Calu3 (cell line): ENCODE measurements around the gene SLC25A24. TPM values are rescaled to one million over a fixed set of nuclear protein-coding genes. Genes with fewer than 3 reads are reported as not detected.
"Not testable (repeated sequence)": the region's sequence is repeated elsewhere in the genome, so short reads cannot be mapped to it uniquely, and the experiment has no call there.

ENCODE experiments used
- BruUV-seq: library from RNA; stranded (reverse); fragments of 400-500 nt; replicated peaks from 2 replicates; lab custom pipeline; 2021; lab: Mats Ljungman, UMichigan
- CTCF ChIA-PET: fragments of 300-600 bp; sonication (Branson Sonifier 250); formaldehyde crosslinking; loops from one replicate; lab custom pipeline; 2022; ENCODE audit warnings: antibody characterized with exemption; lab: Charles Lee
- DNase-seq: peaks from one replicate; pipeline ENCODE4 v3.0.0; 2022
- H3K27ac Mint-ChIP-seq: one replicate; pipeline ENCODE4 v1.8.0; 2022; ENCODE audit warnings: mixed read lengths; ENCODE audit not compliant: unreplicated experiment
- H3K27me3 Mint-ChIP-seq: one replicate; pipeline ENCODE4 v1.8.0; 2022; ENCODE audit warnings: mixed read lengths; ENCODE audit not compliant: unreplicated experiment
- H3K36me3 Mint-ChIP-seq: one replicate; pipeline ENCODE4 v1.8.0; 2022; ENCODE audit warnings: mild to moderate bottlenecking, moderate library complexity, mixed read lengths; ENCODE audit not compliant: insufficient read depth, unreplicated experiment
- H3K4me1 Mint-ChIP-seq: one replicate; pipeline ENCODE4 v1.8.0; 2022; ENCODE audit warnings: mild to moderate bottlenecking, low read depth, mixed read lengths; ENCODE audit not compliant: unreplicated experiment
- H3K4me3 Mint-ChIP-seq: one replicate; pipeline ENCODE4 v1.8.0; 2022; ENCODE audit warnings: mild to moderate bottlenecking, low read depth, moderate library complexity, mixed read lengths; ENCODE audit not compliant: unreplicated experiment
- H3K9me3 Mint-ChIP-seq: one replicate; pipeline ENCODE4 v1.8.0; 2022; ENCODE audit warnings: low read depth, mixed read lengths; ENCODE audit not compliant: unreplicated experiment
- CTCF ChIP-seq: fragments of 200-600 bp; IDR thresholded peaks from one replicate; pipeline ENCODE4 v1.8.0; 2022; ENCODE audit warnings: antibody characterized with exemption; ENCODE audit not compliant: unreplicated experiment
- intact Hi-C: fragments of 100-400 bp; cut with micrococcal nuclease; formaldehyde crosslinking; loops from one replicate; pipeline ENCODE4 v1.10.0; 2022; ENCODE audit not compliant: unreplicated experiment
- total RNA-seq: library from RNA; stranded (reverse); gene quantifications from 2 replicates; pipeline ENCODE4 v1.2.3, GENCODE V29; 2022

SLC25A24 gene
- total RNA-seq, 1 experiment from 2014 or later, result 40.7 TPM

- DNase-seq, intact Hi-C loops, BruUV-seq, H3K9me3 Mint-ChIP-seq, H3K36me3 Mint-ChIP-seq, H3K27me3 Mint-ChIP-seq, H3K4me3 Mint-ChIP-seq, CTCF ChIA-PET, H3K4me1 Mint-ChIP-seq, H3K27ac Mint-ChIP-seq: not testable (repeated sequence)
Observed at GRCh38 chr1:108223226-108223625, 23.1 kb upstream of the SLC25A24 start.

- intact Hi-C loops, CTCF ChIA-PET, H3K4me1 Mint-ChIP-seq, H3K4me3 Mint-ChIP-seq, H3K27ac Mint-ChIP-seq, BruUV-seq, H3K36me3 Mint-ChIP-seq, DNase-seq, H3K27me3 Mint-ChIP-seq, H3K9me3 Mint-ChIP-seq: not testable (repeated sequence)
Observed at GRCh38 chr1:108217515-108218174, 17.5 kb upstream of the SLC25A24 start.

DNA sequence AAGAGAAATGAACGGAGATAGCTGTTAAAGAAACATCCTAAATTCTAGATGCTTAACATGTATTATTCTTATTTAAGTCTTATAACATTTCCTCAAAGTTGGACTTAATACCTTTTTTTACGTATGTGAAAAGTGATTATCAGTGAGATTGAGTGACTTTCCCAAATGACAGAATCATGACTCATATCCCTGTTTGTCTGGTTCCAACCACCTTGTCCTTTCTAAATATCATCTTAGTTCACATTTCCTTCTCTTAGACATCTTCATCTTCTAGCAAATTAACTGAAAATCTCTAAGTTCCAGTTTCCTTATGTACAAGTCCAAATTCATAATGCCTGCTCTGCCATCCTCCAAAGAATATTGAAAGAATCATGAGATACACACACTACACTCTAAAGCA lies 16.9 kb upstream of the SLC25A24 start:
- H3K9me3 Mint-ChIP-seq, H3K27ac Mint-ChIP-seq, BruUV-seq, H3K36me3 Mint-ChIP-seq, DNase-seq, intact Hi-C loops, H3K4me1 Mint-ChIP-seq, H3K27me3 Mint-ChIP-seq, H3K4me3 Mint-ChIP-seq, CTCF ChIA-PET: not testable (repeated sequence)

- CTCF ChIA-PET, H3K4me1 Mint-ChIP-seq, intact Hi-C loops, BruUV-seq, H3K27me3 Mint-ChIP-seq, H3K4me3 Mint-ChIP-seq, H3K9me3 Mint-ChIP-seq, DNase-seq, H3K27ac Mint-ChIP-seq, H3K36me3 Mint-ChIP-seq: not testable (repeated sequence)
Observed at GRCh38 chr1:108216028-108216890, 16.1 kb upstream of the SLC25A24 start.

DNA sequence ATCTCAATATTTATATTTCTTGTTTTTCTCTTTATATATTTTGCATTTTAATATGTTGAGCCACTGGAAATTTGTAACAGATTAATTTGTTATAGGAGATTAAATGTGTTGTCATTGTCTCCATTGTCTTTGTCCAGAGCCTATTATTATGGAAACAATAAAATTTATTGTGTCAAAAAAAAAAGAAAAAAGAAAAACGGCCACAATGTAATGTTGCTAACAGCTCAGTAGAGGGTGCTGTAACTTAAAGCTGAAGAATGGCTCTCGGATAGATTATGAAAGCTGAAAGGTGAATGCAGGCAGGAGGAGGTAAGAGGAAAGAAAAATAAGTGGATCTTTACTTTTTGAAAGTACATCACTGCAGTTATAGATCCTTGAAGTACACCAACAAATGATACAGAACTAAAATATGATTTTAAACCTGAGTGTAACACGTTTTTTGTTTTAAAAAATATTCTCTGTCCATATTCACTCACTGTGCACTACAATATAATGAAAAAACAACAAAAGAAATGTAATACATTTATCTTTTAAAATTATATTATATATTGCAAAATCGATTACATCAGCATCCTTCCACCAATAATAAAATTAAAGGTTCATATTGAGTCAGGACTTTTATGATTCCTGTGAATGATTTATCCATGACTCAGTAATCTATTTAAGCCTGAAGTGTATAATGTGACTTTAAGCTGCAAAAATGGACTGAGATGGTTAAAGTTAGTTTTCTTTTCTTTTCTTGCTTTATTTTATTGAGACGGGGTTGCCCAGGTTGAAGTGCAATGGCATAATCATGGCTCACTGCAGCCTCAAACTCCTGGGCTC lies 14.7 kb upstream of the SLC25A24 start:
- intact Hi-C loops, H3K4me1 Mint-ChIP-seq, H3K4me3 Mint-ChIP-seq, BruUV-seq, CTCF ChIA-PET, H3K27ac Mint-ChIP-seq, DNase-seq, H3K9me3 Mint-ChIP-seq, H3K27me3 Mint-ChIP-seq, H3K36me3 Mint-ChIP-seq: not testable (repeated sequence)

GRCh38 chr1:108211014-108211413 lies 10.9 kb upstream of the SLC25A24 start:
- CTCF ChIA-PET, result no interaction called here
- no peak overlapping the region for H3K4me3 Mint-ChIP-seq
- H3K27ac Mint-ChIP-seq, result no peak overlapping the region
- no peak for DNase-seq
- no peaks in the 10 kb centered on the region for H3K9me3 Mint-ChIP-seq
- no peaks in the 10 kb centered on the region for H3K4me1 Mint-ChIP-seq
- no peaks in the 10 kb centered on the region for H3K36me3 Mint-ChIP-seq
- no peak for TF ChIP-seq CTCF
- BruUV-seq, result no TSS peak
- peaks cover 25% of the 10 kb centered on the region for H3K27me3 Mint-ChIP-seq
- intact Hi-C loops, result no loop called here
